Natural killer cell treated with Interleukin-12 subunit alpha and Interleukin-12 subunit beta and Interleukin-15 and Interleukin-18, amount 100 ng/mL, for 72 hours (primary cell): ENCODE results near the gene SLAMF6. TPM values are rescaled to one million over a fixed set of nuclear protein-coding genes. Genes with fewer than 3 reads are reported as not detected.
"Not testable (repeated sequence)": the region's sequence is repeated elsewhere in the genome, so short reads cannot be mapped to it uniquely, and the experiment has no call there.

Source experiments
- ATAC-seq, 2 donors: fragments of 150-1000 bp; cut with Tn5 transposase in 1 of 2; sonication (Bioruptor Pico), chemical (Tn5 transposase) in 1 of 2; 2 replicates each; pipeline ENCODE4 v1.10.0; 2021
- DNase-seq: peaks from one replicate; pipeline ENCODE4 v3.0.0; 2022; ENCODE audit warnings: low spot score
- H3K27ac Mint-ChIP-seq, 2 donors: 1 replicate in 1 of 2; 2 replicates in 1 of 2; pipeline ENCODE4 v1.8.0; 2022; ENCODE audit warnings: mixed read lengths in 2 of 2, mild to moderate bottlenecking in 1 of 2, moderate library complexity in 1 of 2
- H3K27me3 Mint-ChIP-seq, 2 donors: 1 replicate in 1 of 2; 2 replicates in 1 of 2; pipeline ENCODE4 v1.8.0; 2022; ENCODE audit warnings: mixed read lengths in 2 of 2
- H3K36me3 Mint-ChIP-seq: one replicate; pipeline ENCODE4 v1.8.0; 2022; ENCODE audit warnings: mixed read lengths
- H3K4me1 Mint-ChIP-seq, 2 donors: 1 replicate in 1 of 2; 2 replicates in 1 of 2; pipeline ENCODE4 v1.8.0; 2022; ENCODE audit warnings: low read depth in 2 of 2, mixed read lengths in 2 of 2, mild to moderate bottlenecking in 1 of 2
- H3K4me3 Mint-ChIP-seq: one replicate; pipeline ENCODE4 v1.8.0; 2022; ENCODE audit warnings: mixed read lengths
- H3K9me3 Mint-ChIP-seq: 2 replicates; pipeline ENCODE4 v1.8.0; 2022; ENCODE audit warnings: mixed read lengths
- total RNA-seq, 2 donors: library from RNA; stranded (reverse); gene quantifications; one replicate each; pipeline ENCODE4 v1.2.3, GENCODE V29; 2022

The SLAMF6 gene
- total RNA-seq, 2 donors from 2014 or later: 10.9 to 17.7 TPM

DNA sequence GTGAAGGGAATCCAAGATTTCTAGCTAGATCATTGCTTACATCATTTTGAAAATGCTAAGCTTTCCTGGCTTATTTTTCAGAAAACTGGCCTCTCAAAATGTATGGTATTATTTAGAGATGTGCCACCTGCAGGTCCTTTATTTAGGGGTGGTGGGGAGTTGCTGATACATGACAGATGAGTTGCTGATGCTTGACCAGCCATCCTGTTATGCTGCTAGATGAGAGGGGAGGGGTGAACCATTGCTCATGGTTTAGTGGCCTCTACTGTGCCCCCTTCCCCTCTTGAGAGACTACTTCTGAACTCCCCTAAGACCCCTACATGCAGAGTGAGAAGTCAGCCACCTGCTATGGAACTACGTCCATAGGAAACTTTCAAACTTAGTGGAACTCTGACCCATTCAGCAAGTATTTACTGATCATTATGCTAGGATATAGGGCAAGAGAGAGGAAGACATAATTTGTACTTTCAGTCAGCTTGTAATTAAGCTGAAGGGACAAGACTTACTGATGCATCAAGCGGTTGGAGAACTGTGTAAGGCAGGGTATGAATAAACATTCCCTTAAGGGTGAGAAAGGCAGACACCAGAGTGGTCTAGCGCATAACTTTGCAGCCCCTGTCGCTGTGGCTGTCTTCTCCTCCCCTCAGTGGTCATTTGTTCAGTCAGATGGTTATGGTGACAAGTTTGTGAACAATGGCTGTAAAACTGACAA, 34.6 kb downstream of the SLAMF6 start:
- no peak for ATAC-seq
- no peaks in the 10 kb centered on the region for H3K9me3 Mint-ChIP-seq
- DNase-seq: no peak
- H3K36me3 Mint-ChIP-seq: peaks cover 17% of the 10 kb centered on the region
- H3K27ac Mint-ChIP-seq: peak overlapping the region; percentile 55 to 73
- H3K4me3 Mint-ChIP-seq: no peak overlapping the region
- H3K4me1 Mint-ChIP-seq: peaks cover 5 to 10% of the 10 kb centered on the region in 2 donors
- no peaks in the 10 kb centered on the region for H3K27me3 Mint-ChIP-seq

GRCh38 chr1:160486453-160486852, 36.6 kb downstream of the SLAMF6 start:
- Mint-ChIP-seq H3K27ac (peak overlapping the region in 1 of 2 donors; percentile 74), H3K9me3 (peaks cover 2% of the 10 kb centered on the region), H3K4me1 (peaks cover 10 to 18% of the 10 kb centered on the region in 2 donors), H3K36me3 (peaks cover 17% of the 10 kb centered on the region), H3K4me3 (no peak overlapping the region), H3K27me3 (no peaks in the 10 kb centered on the region)
- ATAC-seq (no peak), DNase-seq (no peak)

GRCh38 chr1:160483505-160484185, 39.4 kb downstream of the SLAMF6 start:
- no peak for ATAC-seq
- no peak for DNase-seq
- H3K27ac Mint-ChIP-seq: peak overlapping the region in 1 of 2 donors; percentile 11
- peaks cover 20% of the 10 kb centered on the region for H3K36me3 Mint-ChIP-seq
- H3K4me3 Mint-ChIP-seq: no peak overlapping the region
- peaks cover 16% of the 10 kb centered on the region for H3K9me3 Mint-ChIP-seq
- peaks cover 24 to 25% of the 10 kb centered on the region in 2 donors for H3K4me1 Mint-ChIP-seq
- no peaks in the 10 kb centered on the region for H3K27me3 Mint-ChIP-seq

DNA sequence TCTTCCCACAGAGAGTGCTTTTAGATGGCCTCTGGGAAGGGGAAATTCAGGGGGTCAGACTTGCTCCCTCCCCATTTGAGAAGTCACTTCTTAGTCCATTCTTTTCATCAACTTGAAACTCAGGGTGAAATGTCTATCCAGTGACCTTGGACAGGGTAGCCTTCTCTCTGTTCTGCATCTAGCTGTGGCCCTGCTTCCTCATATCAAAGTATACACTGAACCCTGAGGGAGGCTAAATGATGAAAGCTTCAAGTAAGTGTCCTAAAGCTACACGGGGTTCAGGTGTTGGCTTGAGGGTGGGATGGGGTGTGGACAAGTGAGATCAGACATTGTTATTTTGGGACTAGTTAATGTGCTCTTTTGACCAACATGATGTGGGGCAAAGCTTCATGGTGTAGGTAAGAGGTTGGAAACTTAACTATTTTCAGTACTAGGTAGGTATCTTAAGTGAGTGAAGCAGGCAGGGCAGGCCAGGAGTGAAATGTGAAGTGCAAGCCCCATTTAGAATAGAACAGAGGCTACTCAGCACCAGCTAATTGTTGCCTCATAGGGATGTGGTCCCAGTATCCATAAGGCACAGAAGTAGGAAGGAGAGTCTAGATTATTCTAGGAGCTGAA, 41.0 kb downstream of the SLAMF6 start:
- H3K4me1 Mint-ChIP-seq: peaks cover 21 to 25% of the 10 kb centered on the region in 2 donors
- ATAC-seq: no peak

DNA sequence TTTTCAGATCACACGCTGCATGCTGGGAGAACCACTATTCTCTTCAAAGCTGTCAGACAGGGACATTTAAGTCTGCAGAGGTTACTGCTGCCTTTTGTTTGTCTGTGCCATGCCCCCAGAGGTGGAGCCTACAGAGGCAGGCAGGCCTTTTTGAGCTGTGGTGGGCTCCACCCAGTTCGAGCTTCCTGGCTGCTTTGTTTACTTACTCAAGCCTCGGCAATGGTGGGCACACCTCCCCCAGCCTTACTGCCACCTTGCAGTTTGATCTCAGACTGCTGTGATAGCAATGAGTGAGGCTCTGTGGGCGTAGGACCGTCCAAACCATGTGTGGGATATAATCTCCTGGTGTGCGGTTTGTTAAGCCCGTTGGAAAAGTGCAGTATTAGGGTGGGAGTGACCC, 42.3 kb downstream of the SLAMF6 start:
- peak overlapping the region; percentile 28 to 74 for H3K27ac Mint-ChIP-seq
- H3K4me3 Mint-ChIP-seq, DNase-seq, ATAC-seq, H3K27me3 Mint-ChIP-seq: not testable (repeated sequence)
- H3K4me1 Mint-ChIP-seq: peaks cover 21 to 25% of the 10 kb centered on the region in 2 donors
- peaks cover 20% of the 10 kb centered on the region for H3K9me3 Mint-ChIP-seq
- peaks cover 21% of the 10 kb centered on the region for H3K36me3 Mint-ChIP-seq

More for the DNA sequence above, 41.0 kb downstream of the SLAMF6 start:
- Mint-ChIP-seq H3K36me3 (peaks cover 26% of the 10 kb centered on the region), H3K9me3 (peaks cover 20% of the 10 kb centered on the region), H3K27me3 (no peaks in the 10 kb centered on the region), H3K27ac (peak overlapping the region in 1 of 2 donors; percentile 74), H3K4me3 (peak overlapping the region; percentile 0)
- DNase-seq: no peak

- not testable (repeated sequence) for H3K4me3 Mint-ChIP-seq, H3K27me3 Mint-ChIP-seq, H3K27ac Mint-ChIP-seq, ATAC-seq, DNase-seq
- Mint-ChIP-seq H3K9me3 (peaks cover 20% of the 10 kb centered on the region), H3K4me1 (peaks cover 17 to 21% of the 10 kb centered on the region in 2 donors), H3K36me3 (peaks cover 15% of the 10 kb centered on the region)
Measured at GRCh38 chr1:160479091-160479490, 44.0 kb downstream of the SLAMF6 start.

DNA sequence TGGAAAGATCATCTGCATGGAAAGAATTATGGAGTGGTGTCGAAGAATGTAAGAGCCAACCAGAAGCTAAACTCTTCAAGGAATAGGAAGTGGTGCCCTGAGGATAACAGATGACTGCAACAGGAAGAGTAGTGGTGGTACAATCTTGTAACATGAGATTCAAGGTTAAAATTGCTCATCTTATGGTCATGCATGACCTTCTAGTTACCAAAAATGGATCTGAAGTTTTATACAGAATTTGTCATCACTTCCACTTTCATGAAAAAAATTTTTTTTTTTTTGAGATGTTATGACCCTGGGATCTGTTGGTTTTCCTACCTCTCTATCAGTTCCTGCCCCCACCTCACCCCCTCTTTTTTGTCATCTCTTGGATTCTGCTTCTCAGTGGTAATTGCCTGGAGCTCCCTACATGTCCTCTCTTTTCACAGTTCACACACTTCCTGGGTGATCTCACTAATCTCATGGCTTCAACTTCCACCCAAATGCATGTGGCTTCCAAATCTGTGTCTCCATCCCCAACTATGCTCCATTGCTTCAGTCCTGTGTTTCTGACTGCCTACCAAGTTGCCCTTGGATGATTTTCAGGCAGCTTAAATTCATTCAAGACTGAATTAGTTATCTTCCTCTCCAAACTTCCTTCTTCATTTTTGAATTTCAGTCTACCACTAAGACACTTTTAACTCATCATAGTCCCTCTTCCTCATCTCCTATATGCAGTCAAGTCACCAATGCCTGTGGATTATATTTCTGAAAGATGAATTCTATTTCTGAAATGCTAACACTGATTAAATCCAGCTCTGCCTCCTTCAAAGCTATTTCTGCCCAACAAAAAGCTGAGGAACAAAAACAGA, 48.4 kb downstream of the SLAMF6 start:
- no peak for DNase-seq
- no peak overlapping the region for H3K4me3 Mint-ChIP-seq
- H3K27me3 Mint-ChIP-seq: no peaks in the 10 kb centered on the region
- peaks cover 0 to 5% of the 10 kb centered on the region in 2 donors for H3K4me1 Mint-ChIP-seq
- H3K36me3 Mint-ChIP-seq: peaks cover 9% of the 10 kb centered on the region
- peaks cover 9% of the 10 kb centered on the region for H3K9me3 Mint-ChIP-seq
- ATAC-seq: peak in 1 of 2 donors; percentile 79
- H3K27ac Mint-ChIP-seq: no peak overlapping the region

DNA sequence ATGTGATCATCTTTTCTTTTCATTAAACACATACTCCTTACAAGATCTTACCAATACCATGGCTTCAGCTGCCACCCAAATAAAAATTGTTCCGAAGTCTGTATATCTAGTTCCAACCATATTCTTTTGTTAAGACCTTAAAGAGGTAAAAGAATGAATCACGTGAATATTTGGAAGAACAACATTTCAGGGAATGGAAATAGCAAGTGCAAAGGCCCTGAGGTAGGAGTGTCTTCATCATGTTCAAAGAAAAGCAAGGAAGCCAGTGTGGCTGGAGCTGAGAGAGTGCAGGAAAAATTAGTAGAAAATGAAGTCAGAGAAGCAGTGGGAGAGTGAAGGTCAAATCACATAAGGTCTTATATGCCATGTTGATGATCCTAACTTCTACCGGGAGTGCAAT, 50.9 kb downstream of the SLAMF6 start:
- Mint-ChIP-seq H3K4me1 (peaks cover 5 to 9% of the 10 kb centered on the region in 2 donors), H3K4me3 (no peak overlapping the region), H3K27ac (no peak overlapping the region), H3K9me3 (no peaks in the 10 kb centered on the region), H3K27me3 (no peaks in the 10 kb centered on the region), H3K36me3 (no peaks in the 10 kb centered on the region)
- no peak for ATAC-seq
- DNase-seq: no peak

DNA sequence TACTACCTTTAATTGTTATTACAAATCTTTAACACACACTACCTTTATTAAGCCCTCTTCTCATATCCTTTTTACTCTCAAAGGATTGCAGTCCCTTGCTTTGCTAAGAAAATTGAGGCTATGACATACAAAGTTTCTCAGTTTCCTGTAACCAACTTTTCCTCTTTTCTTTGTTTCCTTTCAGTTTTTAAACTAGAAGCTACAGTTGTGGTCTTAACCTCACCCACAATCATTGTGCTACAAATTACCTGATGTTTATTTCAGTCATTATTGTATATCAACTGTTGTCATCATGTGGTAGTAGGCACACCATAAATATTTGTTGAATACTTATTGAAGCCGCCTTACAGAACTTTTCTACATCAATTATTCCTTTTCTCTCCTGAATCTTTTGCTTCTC, 51.8 kb downstream of the SLAMF6 start:
- Mint-ChIP-seq H3K27me3 (no peaks in the 10 kb centered on the region), H3K9me3 (no peaks in the 10 kb centered on the region), H3K27ac (no peak overlapping the region), H3K4me1 (peaks cover 5 to 10% of the 10 kb centered on the region in 2 donors), H3K4me3 (no peak overlapping the region), H3K36me3 (no peaks in the 10 kb centered on the region)
- no peak for ATAC-seq
- DNase-seq: no peak

GRCh38 chr1:160467576-160467975, 55.5 kb downstream of the SLAMF6 start:
- H3K27me3 Mint-ChIP-seq: peaks cover 0 to 2% of the 10 kb centered on the region in 2 donors
- no peak overlapping the region for H3K27ac Mint-ChIP-seq
- H3K4me3 Mint-ChIP-seq: no peak overlapping the region
- DNase-seq (no peak), ATAC-seq (no peak)
- H3K36me3 Mint-ChIP-seq: no peaks in the 10 kb centered on the region
- H3K9me3 Mint-ChIP-seq: no peaks in the 10 kb centered on the region
- peaks cover 5 to 22% of the 10 kb centered on the region in 2 donors for H3K4me1 Mint-ChIP-seq

DNA sequence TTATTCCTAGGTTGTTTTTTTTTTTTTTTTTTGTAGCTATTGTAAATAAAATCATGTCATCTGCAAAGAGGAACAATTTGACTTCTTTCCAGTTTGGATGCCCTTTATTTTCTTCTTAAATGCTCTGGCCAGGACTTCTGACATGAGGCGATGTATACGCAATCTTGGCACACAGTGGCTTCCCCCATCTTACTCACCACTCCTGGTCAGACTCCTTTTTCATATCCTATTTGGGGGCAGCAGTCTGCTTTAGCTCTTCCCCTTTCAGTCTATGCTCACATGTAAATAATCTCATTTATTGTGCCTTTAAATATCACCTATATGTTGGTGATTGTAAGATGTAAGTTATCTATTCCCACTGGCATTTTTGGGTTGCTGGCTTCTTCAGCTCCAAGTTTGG, 56.1 kb downstream of the SLAMF6 start:
- ATAC-seq (no peak), DNase-seq (no peak)
- H3K9me3 Mint-ChIP-seq: no peaks in the 10 kb centered on the region
- H3K4me1 Mint-ChIP-seq: peaks cover 5 to 22% of the 10 kb centered on the region in 2 donors
- no peaks in the 10 kb centered on the region for H3K36me3 Mint-ChIP-seq
- no peak overlapping the region for H3K27ac Mint-ChIP-seq
- peaks cover 0 to 2% of the 10 kb centered on the region in 2 donors for H3K27me3 Mint-ChIP-seq
- no peak overlapping the region for H3K4me3 Mint-ChIP-seq

- no peak overlapping the region for H3K4me3 Mint-ChIP-seq
- DNase-seq: no peak
- H3K4me1 Mint-ChIP-seq: peaks cover 18 to 34% of the 10 kb centered on the region in 2 donors
- ATAC-seq: no peak
- H3K9me3 Mint-ChIP-seq: peaks cover 4% of the 10 kb centered on the region
- peaks cover 0 to 2% of the 10 kb centered on the region in 2 donors for H3K27me3 Mint-ChIP-seq
- no peak overlapping the region for H3K27ac Mint-ChIP-seq
- H3K36me3 Mint-ChIP-seq: no peaks in the 10 kb centered on the region
Measured at GRCh38 chr1:160465123-160465522, 57.9 kb downstream of the SLAMF6 start.

DNA sequence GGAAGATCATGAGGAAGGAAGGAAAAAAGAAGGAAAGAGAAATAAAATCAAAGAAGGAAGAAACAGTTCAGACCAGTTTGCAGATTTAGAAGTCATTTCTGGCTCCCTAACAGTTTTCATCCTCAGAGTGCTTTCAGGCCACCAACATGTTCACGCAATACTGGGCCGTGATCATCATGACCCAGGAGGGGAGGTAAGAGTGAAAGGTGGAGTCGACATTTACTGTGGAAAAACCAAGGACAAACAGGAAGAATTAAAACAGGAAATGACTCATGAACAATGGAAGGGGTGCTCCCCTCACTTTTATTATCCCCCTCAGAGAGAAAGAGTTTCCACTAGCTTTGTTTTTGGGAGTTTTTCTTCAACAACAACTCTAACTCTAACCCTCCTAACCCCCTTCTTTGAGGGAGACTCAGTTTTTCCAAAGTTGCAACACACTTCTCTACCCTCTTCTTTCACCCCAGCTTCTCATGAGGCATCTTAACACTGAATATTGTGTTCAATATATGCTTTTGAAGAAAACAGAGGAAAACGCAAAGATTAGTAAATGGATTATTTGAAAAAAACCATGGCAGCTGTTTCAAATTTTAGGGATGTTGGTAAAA, 62.3 kb downstream of the SLAMF6 start:
- H3K4me3 Mint-ChIP-seq: peak overlapping the region; percentile 9
- peak overlapping the region; percentile 59 to 82 for H3K27ac Mint-ChIP-seq
- peaks cover 13 to 22% of the 10 kb centered on the region in 2 donors for H3K4me1 Mint-ChIP-seq
- DNase-seq (no peak), ATAC-seq (no peak)
- H3K9me3 Mint-ChIP-seq: peaks cover 4% of the 10 kb centered on the region
- peaks cover 0 to 2% of the 10 kb centered on the region in 2 donors for H3K27me3 Mint-ChIP-seq
- no peaks in the 10 kb centered on the region for H3K36me3 Mint-ChIP-seq
